LNCaP clone FGC (cell line): ENCODE measurements around the gene SLCO2B1.

Experiments used
- DNase-seq: peaks from one replicate; pipeline ENCODE4 v3.0.0-alpha.2; 2011; ENCODE audit warnings: low read depth
- H3K4me3 ChIP-seq: 2 replicates; pipeline ENCODE4 v1.5.1; 2011; ENCODE audit warnings: mild to moderate bottlenecking, low read depth, low read length, control low read depth
- TF ChIP-seq, protein P1 (sequence below): IDR thresholded peaks from 2 replicates; pipeline ENCODE4 v1.5.1; 2012; ENCODE audit warnings: mild to moderate bottlenecking; ENCODE audit not compliant: control insufficient read depth, insufficient read depth; ENCODE audit errors: extremely low read depth

The SLCO2B1 gene

DNA sequence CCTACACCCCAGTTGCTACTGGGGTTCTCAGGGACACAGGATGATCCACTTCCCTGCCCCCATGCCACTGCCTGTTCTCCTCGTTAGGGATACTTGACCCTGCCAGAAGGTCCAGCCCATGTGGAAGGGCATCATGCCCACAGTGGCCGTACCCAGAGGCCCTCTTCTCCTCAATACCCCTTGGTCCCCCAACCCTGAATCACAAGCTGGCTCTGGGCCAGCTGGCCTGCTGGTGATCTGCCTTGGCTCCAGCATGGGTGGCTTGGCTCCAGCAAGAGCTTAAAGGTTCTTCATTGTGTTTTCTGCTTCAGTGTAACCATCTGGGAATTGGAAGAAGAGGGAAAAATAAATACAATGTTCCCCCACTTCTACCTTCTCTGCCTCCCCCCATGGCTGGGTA is 78.6 kb downstream of the SLCO2B1 start:
- no peak for DNase-seq
- H3K4me3 ChIP-seq, result no peak overlapping the region
- TF ChIP-seq, protein P1, sequence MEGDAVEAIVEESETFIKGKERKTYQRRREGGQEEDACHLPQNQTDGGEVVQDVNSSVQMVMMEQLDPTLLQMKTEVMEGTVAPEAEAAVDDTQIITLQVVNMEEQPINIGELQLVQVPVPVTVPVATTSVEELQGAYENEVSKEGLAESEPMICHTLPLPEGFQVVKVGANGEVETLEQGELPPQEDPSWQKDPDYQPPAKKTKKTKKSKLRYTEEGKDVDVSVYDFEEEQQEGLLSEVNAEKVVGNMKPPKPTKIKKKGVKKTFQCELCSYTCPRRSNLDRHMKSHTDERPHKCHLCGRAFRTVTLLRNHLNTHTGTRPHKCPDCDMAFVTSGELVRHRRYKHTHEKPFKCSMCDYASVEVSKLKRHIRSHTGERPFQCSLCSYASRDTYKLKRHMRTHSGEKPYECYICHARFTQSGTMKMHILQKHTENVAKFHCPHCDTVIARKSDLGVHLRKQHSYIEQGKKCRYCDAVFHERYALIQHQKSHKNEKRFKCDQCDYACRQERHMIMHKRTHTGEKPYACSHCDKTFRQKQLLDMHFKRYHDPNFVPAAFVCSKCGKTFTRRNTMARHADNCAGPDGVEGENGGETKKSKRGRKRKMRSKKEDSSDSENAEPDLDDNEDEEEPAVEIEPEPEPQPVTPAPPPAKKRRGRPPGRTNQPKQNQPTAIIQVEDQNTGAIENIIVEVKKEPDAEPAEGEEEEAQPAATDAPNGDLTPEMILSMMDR, result no peak

DNA sequence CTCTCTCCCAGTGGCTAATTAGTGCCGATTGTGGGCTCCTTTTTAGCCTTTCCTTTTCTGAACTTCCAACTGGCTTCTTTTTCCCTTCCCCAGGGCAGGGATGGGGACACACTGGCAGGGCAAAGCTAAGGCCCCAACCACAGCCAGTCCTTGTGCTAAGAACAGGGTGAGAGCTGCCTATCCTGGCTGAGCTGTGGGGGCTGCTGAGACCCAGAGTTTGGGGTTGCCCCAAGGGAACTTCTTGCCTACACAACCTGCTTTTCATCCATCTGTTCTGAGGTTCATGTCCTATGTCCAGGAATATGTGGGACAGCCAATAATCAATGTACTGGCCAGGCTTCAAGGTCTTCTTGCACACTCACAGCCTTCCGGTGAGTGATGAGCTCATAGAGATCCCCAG is 79.7 kb downstream of the SLCO2B1 start:
- H3K4me3 ChIP-seq, result no peak overlapping the region
- DNase-seq, result no peak
- TF ChIP-seq, protein P1, result no peak

DNA sequence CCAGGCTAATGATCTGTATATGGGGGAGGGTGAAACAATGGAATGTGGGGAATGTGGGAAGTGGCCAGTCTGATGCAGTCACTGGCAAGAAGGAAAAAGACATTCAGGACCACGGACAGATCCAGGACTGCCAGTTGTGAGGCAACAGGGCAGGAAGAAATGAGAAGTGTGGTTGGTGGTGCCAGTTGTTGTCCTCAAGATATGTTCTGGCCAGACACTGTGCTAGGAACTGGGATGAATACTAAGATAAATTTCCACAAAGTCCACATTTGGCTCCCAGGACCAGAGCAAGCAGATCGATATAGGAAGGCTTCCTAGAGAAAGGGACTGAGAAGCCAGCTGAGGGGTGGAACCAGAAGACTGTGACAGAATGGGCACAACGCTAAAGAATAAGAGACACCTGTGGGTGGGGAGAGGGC is 82.9 kb downstream of the SLCO2B1 start:
- DNase-seq, result no peak
- no peak overlapping the region for H3K4me3 ChIP-seq
- TF ChIP-seq, protein P1, result no peak

DNA sequence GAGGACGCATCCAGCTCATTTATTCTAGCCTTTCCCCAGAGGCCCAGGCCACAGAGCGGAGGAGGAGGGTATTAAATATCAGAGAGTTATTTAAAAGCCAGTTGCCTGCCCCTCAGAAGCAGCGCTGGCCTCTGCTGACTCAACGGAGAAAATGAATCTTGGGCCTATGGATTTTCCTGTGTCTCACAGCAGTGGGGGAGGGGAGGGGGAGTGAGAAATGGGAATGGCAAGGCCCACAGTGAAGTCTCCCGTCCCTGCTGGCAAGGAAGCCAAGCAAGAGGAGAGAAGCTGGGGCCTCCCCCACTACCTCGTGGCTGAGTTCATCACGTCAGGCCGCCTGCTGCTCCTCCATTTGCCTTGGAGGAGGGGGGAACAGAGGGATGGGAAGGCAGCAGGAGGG is 85.2 kb downstream of the SLCO2B1 start:
- H3K4me3 ChIP-seq, result no peak overlapping the region
- no peak for DNase-seq
- TF ChIP-seq, protein P1, result no peak

DNA sequence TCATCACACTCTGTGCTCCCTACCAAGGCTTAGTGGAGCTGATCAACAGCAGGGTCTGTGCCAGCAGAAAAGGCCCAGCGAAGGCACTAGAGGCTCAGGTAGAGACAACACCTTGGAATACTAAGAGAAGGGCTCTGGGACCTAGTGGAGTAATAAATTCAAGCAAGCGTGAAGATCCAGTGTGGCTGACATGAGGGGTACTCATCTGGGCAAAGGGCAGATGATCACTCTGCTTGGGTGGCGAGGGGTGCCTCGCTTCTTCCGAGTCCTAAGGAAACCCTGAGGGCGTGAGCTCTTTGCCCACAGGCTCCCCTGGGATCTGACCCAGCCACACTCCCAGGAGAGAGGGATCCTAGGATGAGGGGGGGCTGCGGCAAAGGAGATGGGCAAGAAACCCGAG is 86.1 kb downstream of the SLCO2B1 start:
- no peak overlapping the region for H3K4me3 ChIP-seq
- no peak for DNase-seq
- TF ChIP-seq, protein P1, result no peak

DNA sequence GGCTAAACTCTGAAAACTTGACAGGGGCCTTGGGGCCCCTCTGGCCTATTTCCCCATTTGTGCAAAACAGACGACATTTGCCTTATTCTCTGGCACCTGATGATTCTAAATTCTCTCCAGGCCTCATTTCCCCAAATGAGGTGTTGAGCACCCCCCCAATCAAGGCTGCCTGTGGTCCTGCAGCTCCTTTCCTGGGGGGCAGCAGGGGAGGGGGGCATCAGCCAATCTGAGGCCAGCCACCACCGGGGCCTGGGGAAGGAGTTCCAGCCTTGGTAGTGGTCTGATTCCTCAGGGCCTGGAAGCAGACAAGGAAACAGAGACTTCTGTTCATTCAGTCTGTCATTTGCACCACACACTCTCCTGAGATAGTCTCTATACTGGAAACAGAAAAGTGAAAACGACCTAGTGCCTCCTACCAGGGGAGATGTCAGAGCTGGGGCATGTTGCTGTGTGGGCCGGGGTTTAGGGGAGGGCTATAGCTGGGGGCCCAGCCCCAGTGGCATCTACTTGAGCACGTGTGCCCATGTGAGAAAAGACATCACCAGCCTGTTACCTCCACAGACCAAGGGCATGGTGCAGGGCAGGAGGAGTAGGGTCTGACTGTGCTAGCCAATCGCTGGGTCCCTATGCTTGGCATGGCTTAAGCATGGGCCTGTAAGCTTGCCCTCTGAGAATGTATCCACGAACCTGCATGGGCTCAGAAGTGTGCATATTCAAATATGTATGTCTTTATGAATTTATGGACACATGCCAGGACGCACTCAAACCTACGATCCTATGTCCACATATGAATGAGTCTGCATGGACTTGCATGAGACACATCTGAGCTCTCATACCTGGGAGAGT is 87.9 kb downstream of the SLCO2B1 start:
- TF ChIP-seq, protein P1, result no peak
- no peak overlapping the region for H3K4me3 ChIP-seq
- DNase-seq, result no peak
